Activated T-cell treated with anti-CD3 and anti-CD28 coated beads, Interleukin-2, amount 50 U/mL, for 4 hours (primary cell): ENCODE measurements around the gene WDR43. TPM values are rescaled to one million over a fixed set of nuclear protein-coding genes. Genes with fewer than 3 reads are reported as not detected.
"Not testable (repeated sequence)": the region's sequence is repeated elsewhere in the genome, so short reads cannot be mapped to it uniquely, and the experiment has no call there.

Source experiments
- ATAC-seq, 2 donors: fragments of 200-7000 bp; cut with Tn5 transposase; one replicate each; pipeline ENCODE4 v1.10.0; 2021
- DNase-seq: peaks from one replicate; pipeline ENCODE4 v3.0.0-alpha.2; 2020
- H3K27me3 Mint-ChIP-seq: one replicate; pipeline ENCODE4 v1.8.0; 2021; ENCODE audit warnings: low read depth, mixed read lengths
- H3K36me3 Mint-ChIP-seq: one replicate; pipeline ENCODE4 v1.8.0; 2022; ENCODE audit warnings: mixed read lengths; ENCODE audit not compliant: insufficient read depth
- H3K4me1 Mint-ChIP-seq: one replicate; pipeline ENCODE4 v1.8.0; 2021; ENCODE audit warnings: low read depth, mixed read lengths
- H3K4me3 Mint-ChIP-seq: one replicate; pipeline ENCODE4 v1.8.0; 2021; ENCODE audit warnings: mild to moderate bottlenecking, moderate library complexity, mixed read lengths
- H3K9me3 Mint-ChIP-seq: one replicate; pipeline ENCODE4 v1.8.0; 2021; ENCODE audit warnings: mixed read lengths
- total RNA-seq, 3 donors: library from RNA; stranded (reverse); gene quantifications; one replicate each; pipeline ENCODE4 v1.2.1, GENCODE V29; 2021

WDR43 gene
- total RNA-seq, 3 donors from 2014 or later: 230 to 254 (median 250) TPM

GRCh38 chr2:28962505-28962904 is 68.0 kb downstream of the WDR43 start:
- Mint-ChIP-seq H3K4me3 (no peak overlapping the region), H3K36me3 (no peaks in the 10 kb centered on the region), H3K27me3 (peaks cover 2% of the 10 kb centered on the region), H3K9me3 (no peaks in the 10 kb centered on the region), H3K4me1 (peaks cover 3% of the 10 kb centered on the region)
- ATAC-seq (no peak), DNase-seq (no peak)

- Mint-ChIP-seq H3K27me3 (no peaks in the 10 kb centered on the region), H3K4me1 (peaks cover 7% of the 10 kb centered on the region), H3K9me3 (no peaks in the 10 kb centered on the region), H3K36me3 (no peaks in the 10 kb centered on the region), H3K4me3 (no peak overlapping the region)
- DNase-seq (no peak), ATAC-seq (no peak)
Observed at GRCh38 chr2:28970464-28971160, 76.1 kb downstream of the WDR43 start.

- H3K36me3 Mint-ChIP-seq: no peaks in the 10 kb centered on the region
Observed at GRCh38 chr2:28972778-28973335, 78.4 kb downstream of the WDR43 start.

GRCh38 chr2:28974252-28974651 is 79.8 kb downstream of the WDR43 start:
- H3K4me3 Mint-ChIP-seq: no peak overlapping the region
- peaks cover 7% of the 10 kb centered on the region for H3K4me1 Mint-ChIP-seq
- no peak for ATAC-seq
- DNase-seq: no peak
- H3K9me3 Mint-ChIP-seq: no peaks in the 10 kb centered on the region
- no peaks in the 10 kb centered on the region for H3K27me3 Mint-ChIP-seq
- H3K36me3 Mint-ChIP-seq: no peaks in the 10 kb centered on the region

More at GRCh38 chr2:28972778-28973335, 78.4 kb downstream of the WDR43 start:
- no peaks in the 10 kb centered on the region for H3K27me3 Mint-ChIP-seq
- no peak overlapping the region for H3K4me3 Mint-ChIP-seq
- ATAC-seq (peak; percentile 23 to 32), DNase-seq (no peak)
- no peaks in the 10 kb centered on the region for H3K9me3 Mint-ChIP-seq
- H3K4me1 Mint-ChIP-seq: peaks cover 7% of the 10 kb centered on the region

- ATAC-seq: no peak
- DNase-seq: no peak
- H3K9me3 Mint-ChIP-seq: no peaks in the 10 kb centered on the region
- no peak overlapping the region for H3K4me3 Mint-ChIP-seq
- no peaks in the 10 kb centered on the region for H3K36me3 Mint-ChIP-seq
- H3K27me3 Mint-ChIP-seq: no peaks in the 10 kb centered on the region
- peaks cover 7% of the 10 kb centered on the region for H3K4me1 Mint-ChIP-seq
Observed at GRCh38 chr2:28975671-28976070, 81.2 kb downstream of the WDR43 start.

- H3K4me1 Mint-ChIP-seq: peaks cover 7% of the 10 kb centered on the region
- H3K9me3 Mint-ChIP-seq: no peaks in the 10 kb centered on the region
- no peaks in the 10 kb centered on the region for H3K27me3 Mint-ChIP-seq
- no peaks in the 10 kb centered on the region for H3K36me3 Mint-ChIP-seq
- DNase-seq: no peak
- no peak overlapping the region for H3K4me3 Mint-ChIP-seq
- no peak for ATAC-seq
Observed at GRCh38 chr2:28976584-28976983, 82.1 kb downstream of the WDR43 start.

- Mint-ChIP-seq H3K27me3 (no peaks in the 10 kb centered on the region), H3K9me3 (no peaks in the 10 kb centered on the region), H3K4me3 (no peak overlapping the region), H3K36me3 (no peaks in the 10 kb centered on the region), H3K4me1 (peaks cover 7% of the 10 kb centered on the region)
- DNase-seq (no peak), ATAC-seq (no peak)
Observed at GRCh38 chr2:28977176-28977875, 82.9 kb downstream of the WDR43 start.

GRCh38 chr2:28978001-28978400 is 83.5 kb downstream of the WDR43 start:
- not testable (repeated sequence) for DNase-seq, ATAC-seq, H3K27me3 Mint-ChIP-seq, H3K4me1 Mint-ChIP-seq, H3K4me3 Mint-ChIP-seq, H3K36me3 Mint-ChIP-seq, H3K9me3 Mint-ChIP-seq

- no peak for ATAC-seq
Observed at GRCh38 chr2:28978606-28979005, 84.1 kb downstream of the WDR43 start.

GRCh38 chr2:28979041-28979440 is 84.6 kb downstream of the WDR43 start:
- no peak for ATAC-seq
- H3K9me3 Mint-ChIP-seq: no peaks in the 10 kb centered on the region
- DNase-seq: no peak
- no peak overlapping the region for H3K4me3 Mint-ChIP-seq
- no peaks in the 10 kb centered on the region for H3K27me3 Mint-ChIP-seq
- H3K4me1 Mint-ChIP-seq: no peaks in the 10 kb centered on the region
- H3K36me3 Mint-ChIP-seq: no peaks in the 10 kb centered on the region

More at GRCh38 chr2:28978606-28979005, 84.1 kb downstream of the WDR43 start:
- no peak overlapping the region for H3K4me3 Mint-ChIP-seq
- no peaks in the 10 kb centered on the region for H3K9me3 Mint-ChIP-seq
- H3K36me3 Mint-ChIP-seq: no peaks in the 10 kb centered on the region
- no peaks in the 10 kb centered on the region for H3K4me1 Mint-ChIP-seq
- no peaks in the 10 kb centered on the region for H3K27me3 Mint-ChIP-seq
- no peak for DNase-seq

- no peak for ATAC-seq
- Mint-ChIP-seq H3K4me3 (no peak overlapping the region), H3K27me3 (no peaks in the 10 kb centered on the region), H3K9me3 (no peaks in the 10 kb centered on the region), H3K4me1 (no peaks in the 10 kb centered on the region), H3K36me3 (no peaks in the 10 kb centered on the region)
- no peak for DNase-seq
Observed at GRCh38 chr2:28979576-28980366, 85.3 kb downstream of the WDR43 start.

GRCh38 chr2:28980368-28981015 is 86.0 kb downstream of the WDR43 start:
- ATAC-seq (no peak), DNase-seq (no peak)
- Mint-ChIP-seq H3K9me3 (no peaks in the 10 kb centered on the region), H3K36me3 (no peaks in the 10 kb centered on the region), H3K27me3 (no peaks in the 10 kb centered on the region), H3K4me3 (no peak overlapping the region), H3K4me1 (no peaks in the 10 kb centered on the region)

GRCh38 chr2:28981016-28981441 is 86.6 kb downstream of the WDR43 start, which contains the start of gene TOGARAM2:
Gene TOGARAM2, plus strand, starts transcription at chr2:28981298. Its CDS starts 13,537 bp downstream, at chr2:28994835.
- no peaks in the 10 kb centered on the region for H3K9me3 Mint-ChIP-seq
- DNase-seq (no peak), ATAC-seq (no peak)
- H3K4me1 Mint-ChIP-seq: no peaks in the 10 kb centered on the region
- H3K27me3 Mint-ChIP-seq: no peaks in the 10 kb centered on the region
- H3K4me3 Mint-ChIP-seq: no peak within 1 kb of the TSS
- no peaks in the 10 kb centered on the region for H3K36me3 Mint-ChIP-seq
